GM12878 (cell line): Measurements from ENCODE around the gene CCT4. TPM values are rescaled to one million over a fixed set of nuclear protein-coding genes. Genes with fewer than 3 reads are reported as not detected.
A peak's percentile ranks its signal among the peaks of the same experiment; 100 is the strongest.

ENCODE experiments used
- BMI1 ChIP-seq: fragments of 450-650 bp; IDR thresholded peaks from 2 replicates; pipeline ENCODE4 v1.6.1; 2016; ENCODE audit warnings: mild to moderate bottlenecking, moderate library complexity, borderline replicate concordance
- CHD2 ChIP-seq: IDR thresholded peaks from 2 replicates; pipeline ENCODE4 v1.6.1; 2011; ENCODE audit warnings: low read depth, low read length, improper control_type of control experiment, borderline replicate concordance
- CREB1 ChIP-seq: IDR thresholded peaks from 2 replicates; pipeline ENCODE4 v1.6.1; 2012; ENCODE audit warnings: low read depth, mild to moderate bottlenecking, inconsistent platforms
- FOS ChIP-seq: IDR thresholded peaks from 3 replicates; pipeline ENCODE4 v1.6.1; 2011; ENCODE audit warnings: borderline replicate concordance; ENCODE audit not compliant: insufficient read length; ENCODE audit errors: extremely low read depth
- IRF4 ChIP-seq: IDR thresholded peaks from 2 replicates; pipeline ENCODE4 v1.6.1; 2011; ENCODE audit warnings: low read depth, low read length
- MXI1 ChIP-seq: fragments of 150-350 bp; IDR thresholded peaks from 2 replicates; pipeline ENCODE4 v1.6.1; 2011; ENCODE audit warnings: low read depth, mild to moderate bottlenecking, inconsistent platforms, low read length, improper control_type of control experiment
- MYB ChIP-seq: fragments of 150-350 bp; IDR thresholded peaks from 2 replicates; pipeline ENCODE4 v1.6.1; 2014; ENCODE audit warnings: mild to moderate bottlenecking, low read depth, low read length, borderline replicate concordance
- NFXL1 ChIP-seq: fragments of 450-650 bp; IDR thresholded peaks from 2 replicates; pipeline ENCODE4 v1.6.1; 2017; ENCODE audit warnings: antibody characterized with exemption, mild to moderate bottlenecking, borderline replicate concordance
- NFYB ChIP-seq: IDR thresholded peaks from 2 replicates; pipeline ENCODE4 v1.6.1; 2011; ENCODE audit warnings: low read depth, mild to moderate bottlenecking, low read length, improper control_type of control experiment, moderate library complexity; ENCODE audit not compliant: insufficient read depth
- PAX5 ChIP-seq: IDR thresholded peaks from 2 replicates; pipeline ENCODE4 v1.6.1; 2011; ENCODE audit warnings: low read depth, low read length, borderline replicate concordance
- POLR2AphosphoS2 ChIP-seq: IDR thresholded peaks from 2 replicates; pipeline ENCODE4 v1.6.1; 2011; ENCODE audit warnings: low read depth, mild to moderate bottlenecking, low read length, improper control_type of control experiment, moderate library complexity
- RELA ChIP-seq: fragments of 450-650 bp; IDR thresholded peaks from 2 replicates; pipeline ENCODE4 v1.8.0; 2014; ENCODE audit warnings: borderline replicate concordance; ENCODE audit not compliant: partially characterized antibody
- SREBF1 ChIP-seq: IDR thresholded peaks from 2 replicates; pipeline ENCODE4 v1.6.1; 2012; ENCODE audit warnings: mild to moderate bottlenecking, low read length
- STAT1 ChIP-seq: fragments of 450-650 bp; conservative IDR thresholded peaks from 2 replicates; pipeline ENCODE4 v1.6.1; 2014; ENCODE audit warnings: antibody characterized with exemption, mild to moderate bottlenecking
- ZBED1 ChIP-seq: IDR thresholded peaks from 2 replicates; pipeline ENCODE4 v1.6.1; 2016; ENCODE audit warnings: borderline replicate concordance
- ZNF274 ChIP-seq: IDR thresholded peaks from one replicate; pipeline ENCODE4 v1.8.0; 2011; ENCODE audit not compliant: insufficient read length, insufficient read depth
- polyA plus RNA-seq, 11 experiments: library from polyadenylated mRNA; depleted of rRNA in 4 of 11; unstranded in 6 of 11; stranded (reverse) in 5 of 11; fragments of >200 nt; fragmentation: Nextera tagmentation in 4 of 11; fragmentation: Illumina TruSeq in 1 of 11; extraction: Ambion mirVana in 4 of 11; extraction: Trizol in 1 of 11; gene quantifications; 1 replicate in 1 of 11; 2 replicates in 10 of 11; pipeline versions ENCODE4 v1.2.1 to v1.2.3, GENCODE V29; 2011 to 2016; ENCODE audit warnings: inconsistent platforms in 2 of 11, missing spikeins in 2 of 11, low read depth in 1 of 11
- total RNA-seq, 4 experiments: library from RNA; depleted of rRNA in 3 of 4; stranded (reverse); fragments of >200 nt in 3 of 4; fragmentation: Illumina TruSeq in 1 of 4; extraction: Trizol in 1 of 4; gene quantifications; 2 replicates each; pipeline versions ENCODE4 v1.2.1 to v1.2.3, GENCODE V29; 2013 to 2021
- TF ChIP-seq, protein P1 (sequence below): fragments of 450-650 bp; IDR thresholded peaks from 2 replicates; pipeline ENCODE4 v1.6.1; 2017; ENCODE audit warnings: mild to moderate bottlenecking, low read depth, inconsistent platforms; ENCODE audit not compliant: poor library complexity, severe bottlenecking
- TF ChIP-seq, protein P2 (sequence below): fragments of 450-650 bp; conservative IDR thresholded peaks from 2 replicates; pipeline ENCODE4 v1.6.1; 2017; ENCODE audit warnings: mild to moderate bottlenecking, moderate library complexity
- TF ChIP-seq, protein P3 (sequence below): IDR thresholded peaks from 2 replicates; pipeline ENCODE4 v1.6.1; 2012; ENCODE audit warnings: low read length, inconsistent platforms
- TF ChIP-seq, protein P4 (sequence below), 3 experiments: IDR thresholded peaks in 2 of 3; conservative IDR thresholded peaks in 1 of 3; 2 replicates each; pipeline ENCODE4 v1.5.1; 2011; ENCODE audit warnings: low read depth in 3 of 3, low read length in 3 of 3, mild to moderate bottlenecking in 3 of 3, control low read depth in 2 of 3, moderate library complexity in 2 of 3, inconsistent platforms in 1 of 3, mixed read lengths in 1 of 3; ENCODE audit not compliant: control insufficient read depth in 2 of 3, insufficient read depth in 1 of 3; ENCODE audit errors: extremely low read depth in 1 of 3
- TF ChIP-seq, protein P5 (sequence below): fragments of 150-350 bp; IDR thresholded peaks from 2 replicates; pipeline ENCODE4 v1.6.1; 2014; ENCODE audit warnings: mild to moderate bottlenecking, low read depth, low read length

CCT4 gene
- total and polyA plus RNA-seq, 10 of the 15 experiments (the other 5 are each of a cell fraction or from before 2014, with no cell fraction given): 76.6 to 320 (median 211) TPM

DNA sequence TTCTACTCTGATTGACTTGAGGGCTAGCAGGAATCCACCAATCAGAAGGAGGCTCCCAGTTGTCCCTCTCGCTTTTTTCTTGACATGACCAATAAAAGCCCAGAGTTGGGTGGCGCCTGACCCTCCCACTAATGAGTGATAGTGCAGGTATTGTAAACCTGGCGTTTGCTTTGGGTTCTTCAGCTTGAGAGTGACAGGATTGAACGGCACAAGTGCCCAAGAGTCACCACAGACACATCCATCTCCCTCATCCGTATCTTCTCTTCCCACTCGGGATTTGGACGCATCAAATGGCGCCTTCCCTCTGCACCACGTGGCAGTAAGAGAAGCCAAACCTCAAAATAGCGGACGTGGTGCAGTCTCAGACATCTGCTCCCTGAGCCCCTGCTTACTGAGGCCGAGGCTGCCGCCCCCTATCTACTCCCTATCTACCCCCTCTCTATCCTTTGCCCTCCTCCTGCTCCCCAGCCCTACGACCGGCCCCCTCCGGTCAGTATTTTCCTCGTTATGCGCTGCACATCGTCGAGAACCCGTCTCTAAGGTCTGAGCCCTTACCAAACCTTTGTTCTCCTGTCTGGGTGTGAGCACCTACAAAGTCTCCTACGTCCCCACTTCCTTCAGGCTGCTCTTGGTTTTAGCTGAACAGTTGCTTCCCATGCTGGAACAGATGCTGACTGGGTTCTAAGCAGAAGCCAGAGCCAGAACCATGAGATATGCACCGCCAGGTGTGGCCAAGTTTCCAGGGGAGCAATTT, 33.7 kb downstream of the CCT4 start (continued):
- TF ChIP-seq, protein P1, sequence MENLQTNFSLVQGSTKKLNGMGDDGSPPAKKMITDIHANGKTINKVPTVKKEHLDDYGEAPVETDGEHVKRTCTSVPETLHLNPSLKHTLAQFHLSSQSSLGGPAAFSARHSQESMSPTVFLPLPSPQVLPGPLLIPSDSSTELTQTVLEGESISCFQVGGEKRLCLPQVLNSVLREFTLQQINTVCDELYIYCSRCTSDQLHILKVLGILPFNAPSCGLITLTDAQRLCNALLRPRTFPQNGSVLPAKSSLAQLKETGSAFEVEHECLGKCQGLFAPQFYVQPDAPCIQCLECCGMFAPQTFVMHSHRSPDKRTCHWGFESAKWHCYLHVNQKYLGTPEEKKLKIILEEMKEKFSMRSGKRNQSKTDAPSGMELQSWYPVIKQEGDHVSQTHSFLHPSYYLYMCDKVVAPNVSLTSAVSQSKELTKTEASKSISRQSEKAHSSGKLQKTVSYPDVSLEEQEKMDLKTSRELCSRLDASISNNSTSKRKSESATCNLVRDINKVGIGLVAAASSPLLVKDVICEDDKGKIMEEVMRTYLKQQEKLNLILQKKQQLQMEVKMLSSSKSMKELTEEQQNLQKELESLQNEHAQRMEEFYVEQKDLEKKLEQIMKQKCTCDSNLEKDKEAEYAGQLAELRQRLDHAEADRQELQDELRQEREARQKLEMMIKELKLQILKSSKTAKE: peak; percentile 51
- TF ChIP-seq, protein P2, sequence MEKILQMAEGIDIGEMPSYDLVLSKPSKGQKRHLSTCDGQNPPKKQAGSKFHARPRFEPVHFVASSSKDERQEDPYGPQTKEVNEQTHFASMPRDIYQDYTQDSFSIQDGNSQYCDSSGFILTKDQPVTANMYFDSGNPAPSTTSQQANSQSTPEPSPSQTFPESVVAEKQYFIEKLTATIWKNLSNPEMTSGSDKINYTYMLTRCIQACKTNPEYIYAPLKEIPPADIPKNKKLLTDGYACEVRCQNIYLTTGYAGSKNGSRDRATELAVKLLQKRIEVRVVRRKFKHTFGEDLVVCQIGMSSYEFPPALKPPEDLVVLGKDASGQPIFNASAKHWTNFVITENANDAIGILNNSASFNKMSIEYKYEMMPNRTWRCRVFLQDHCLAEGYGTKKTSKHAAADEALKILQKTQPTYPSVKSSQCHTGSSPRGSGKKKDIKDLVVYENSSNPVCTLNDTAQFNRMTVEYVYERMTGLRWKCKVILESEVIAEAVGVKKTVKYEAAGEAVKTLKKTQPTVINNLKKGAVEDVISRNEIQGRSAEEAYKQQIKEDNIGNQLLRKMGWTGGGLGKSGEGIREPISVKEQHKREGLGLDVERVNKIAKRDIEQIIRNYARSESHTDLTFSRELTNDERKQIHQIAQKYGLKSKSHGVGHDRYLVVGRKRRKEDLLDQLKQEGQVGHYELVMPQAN: no peak
- TF ChIP-seq, protein P3, sequence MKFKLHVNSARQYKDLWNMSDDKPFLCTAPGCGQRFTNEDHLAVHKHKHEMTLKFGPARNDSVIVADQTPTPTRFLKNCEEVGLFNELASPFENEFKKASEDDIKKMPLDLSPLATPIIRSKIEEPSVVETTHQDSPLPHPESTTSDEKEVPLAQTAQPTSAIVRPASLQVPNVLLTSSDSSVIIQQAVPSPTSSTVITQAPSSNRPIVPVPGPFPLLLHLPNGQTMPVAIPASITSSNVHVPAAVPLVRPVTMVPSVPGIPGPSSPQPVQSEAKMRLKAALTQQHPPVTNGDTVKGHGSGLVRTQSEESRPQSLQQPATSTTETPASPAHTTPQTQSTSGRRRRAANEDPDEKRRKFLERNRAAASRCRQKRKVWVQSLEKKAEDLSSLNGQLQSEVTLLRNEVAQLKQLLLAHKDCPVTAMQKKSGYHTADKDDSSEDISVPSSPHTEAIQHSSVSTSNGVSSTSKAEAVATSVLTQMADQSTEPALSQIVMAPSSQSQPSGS: no peak
- TF ChIP-seq MYB (no peak), PAX5 (no peak), BMI1 (no peak), ZBED1 (no peak), RELA (no peak), STAT1 (no peak), IRF4 (no peak), POLR2AphosphoS2 (0 out of 2 replicates have a peak, but pooled peaks have one; percentile 31), CHD2 (peak; percentile 71; the same call in 1 of the 2 replicates), ZNF274 (no peak), NFXL1 (no peak), MXI1 (peak; percentile 82; the same call in 1 of the 2 replicates), CREB1 (peak; percentile 49), SREBF1 (no peak), FOS (peak; percentile 61), NFYB (peak; percentile 95)
- TF ChIP-seq, protein P4, sequence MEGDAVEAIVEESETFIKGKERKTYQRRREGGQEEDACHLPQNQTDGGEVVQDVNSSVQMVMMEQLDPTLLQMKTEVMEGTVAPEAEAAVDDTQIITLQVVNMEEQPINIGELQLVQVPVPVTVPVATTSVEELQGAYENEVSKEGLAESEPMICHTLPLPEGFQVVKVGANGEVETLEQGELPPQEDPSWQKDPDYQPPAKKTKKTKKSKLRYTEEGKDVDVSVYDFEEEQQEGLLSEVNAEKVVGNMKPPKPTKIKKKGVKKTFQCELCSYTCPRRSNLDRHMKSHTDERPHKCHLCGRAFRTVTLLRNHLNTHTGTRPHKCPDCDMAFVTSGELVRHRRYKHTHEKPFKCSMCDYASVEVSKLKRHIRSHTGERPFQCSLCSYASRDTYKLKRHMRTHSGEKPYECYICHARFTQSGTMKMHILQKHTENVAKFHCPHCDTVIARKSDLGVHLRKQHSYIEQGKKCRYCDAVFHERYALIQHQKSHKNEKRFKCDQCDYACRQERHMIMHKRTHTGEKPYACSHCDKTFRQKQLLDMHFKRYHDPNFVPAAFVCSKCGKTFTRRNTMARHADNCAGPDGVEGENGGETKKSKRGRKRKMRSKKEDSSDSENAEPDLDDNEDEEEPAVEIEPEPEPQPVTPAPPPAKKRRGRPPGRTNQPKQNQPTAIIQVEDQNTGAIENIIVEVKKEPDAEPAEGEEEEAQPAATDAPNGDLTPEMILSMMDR (IDR thresholded peaks at IDR 0.05 in 2 of 3, conservative IDR thresholded peaks at IDR 0.05 in 1 of 3; ENCODE audit: control insufficient read depth in 2 of 3, extremely low read depth in 1 of 3, insufficient read depth in 1 of 3, low read depth in 3 of 3, low read length in 3 of 3): no peak
- TF ChIP-seq, protein P5, sequence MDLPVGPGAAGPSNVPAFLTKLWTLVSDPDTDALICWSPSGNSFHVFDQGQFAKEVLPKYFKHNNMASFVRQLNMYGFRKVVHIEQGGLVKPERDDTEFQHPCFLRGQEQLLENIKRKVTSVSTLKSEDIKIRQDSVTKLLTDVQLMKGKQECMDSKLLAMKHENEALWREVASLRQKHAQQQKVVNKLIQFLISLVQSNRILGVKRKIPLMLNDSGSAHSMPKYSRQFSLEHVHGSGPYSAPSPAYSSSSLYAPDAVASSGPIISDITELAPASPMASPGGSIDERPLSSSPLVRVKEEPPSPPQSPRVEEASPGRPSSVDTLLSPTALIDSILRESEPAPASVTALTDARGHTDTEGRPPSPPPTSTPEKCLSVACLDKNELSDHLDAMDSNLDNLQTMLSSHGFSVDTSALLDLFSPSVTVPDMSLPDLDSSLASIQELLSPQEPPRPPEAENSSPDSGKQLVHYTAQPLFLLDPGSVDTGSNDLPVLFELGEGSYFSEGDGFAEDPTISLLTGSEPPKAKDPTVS: no peak
